GM12878 (cell line): ENCODE measurements around the gene MYO1H. TPM values are rescaled to one million over a fixed set of nuclear protein-coding genes. Genes with fewer than 3 reads are reported as not detected.

ENCODE experiments used
- ATAC-seq: fragments of 200-7000 bp; cut with Tn5 transposase; 3 replicates; pipeline ENCODE4 v1.9.1; 2020; ENCODE audit warnings: mild to moderate bottlenecking, moderate library complexity
- BruUV-seq: library from RNA; stranded (reverse); fragments of 400-500 nt; replicated peaks from 2 replicates; lab custom pipeline; 2021; lab: Mats Ljungman, UMichigan
- CTCF ChIA-PET: fragments of 300-600 bp; sonication (Branson Sonifier 250); formaldehyde crosslinking; extraction: SDS; loops from one replicate; lab custom pipeline; 2021; ENCODE audit warnings: inconsistent platforms; lab: Yijun Ruan, JAX
- POLR2A ChIA-PET: fragments of 350-600 bp; formaldehyde crosslinking; extraction: SDS; loops from one replicate; lab custom pipeline; 2021; ENCODE audit warnings: inconsistent platforms; lab: Charles Lee
- RAD21 ChIA-PET: fragments of 300-600 bp; sonication (Branson Sonifier 250); formaldehyde crosslinking; loops from one replicate; lab custom pipeline; 2023; ENCODE audit warnings: antibody characterized with exemption; ENCODE audit not compliant: unreplicated experiment; lab: Charles Lee
- SMC1A ChIA-PET: fragments of 300-600 bp; sonication (Branson Sonifier 250); formaldehyde crosslinking; loops from one replicate; lab custom pipeline; 2023; ENCODE audit not compliant: unreplicated experiment, uncharacterized antibody; lab: Charles Lee
- DNase-seq: peaks from one replicate; pipeline ENCODE4 v3.0.0-alpha.2; 2011; ENCODE audit warnings: low read depth, low spot score
- FAIRE-seq: peaks from 3 replicates; lab custom pipeline; 2011; peaks lifted over from hg19 to GRCh38; lab: Jason Lieb, UNC
- H2AFZ ChIP-seq: 2 replicates; pipeline ENCODE4 v1.6.0; 2011; ENCODE audit warnings: low read depth, low read length, control low read depth; ENCODE audit not compliant: control insufficient read depth
- H3K27ac ChIP-seq: 2 replicates; pipeline ENCODE4 v1.5.1; 2011; ENCODE audit warnings: control low read depth; ENCODE audit not compliant: control insufficient read depth, insufficient read depth
- H3K27me3 ChIP-seq, 2 experiments: replicated peaks in 1 of 2; 2 replicates each; pipeline versions ENCODE4 v1.6.0 to v1.6.1; 2011; ENCODE audit warnings: low read length in 1 of 2; ENCODE audit not compliant: control insufficient read depth in 2 of 2, insufficient read depth in 2 of 2
- H3K36me3 ChIP-seq, 2 experiments: 2 replicates each; pipeline ENCODE4 v1.5.1; 2011; ENCODE audit warnings: low read length in 1 of 2; ENCODE audit not compliant: control insufficient read depth in 2 of 2, insufficient read depth in 2 of 2
- H3K4me1 ChIP-seq: 2 replicates; pipeline ENCODE4 v1.6.1; 2011; ENCODE audit warnings: mild to moderate bottlenecking, low read length, moderate library complexity, mixed read lengths; ENCODE audit not compliant: control insufficient read depth, insufficient read depth
- H3K4me2 ChIP-seq: 2 replicates; pipeline ENCODE4 v1.6.0; 2011; ENCODE audit warnings: control low read depth; ENCODE audit not compliant: control insufficient read depth, insufficient read depth
- H3K4me3 ChIP-seq: fragments of 200-600 bp; sonication (generic); 2 replicates; pipeline ENCODE4 v1.5.1; 2016
- H3K79me2 ChIP-seq: 2 replicates; pipeline ENCODE4 v1.6.0; 2011; ENCODE audit warnings: low read length; ENCODE audit not compliant: control insufficient read depth, insufficient read depth
- H3K9ac ChIP-seq: 2 replicates; pipeline ENCODE4 v1.8.0; 2011; ENCODE audit warnings: low read length, control low read depth, mixed read lengths; ENCODE audit not compliant: control insufficient read depth, insufficient read depth
- H3K9me3 ChIP-seq: replicated peaks from 3 replicates; pipeline ENCODE4 v1.5.1; 2011; ENCODE audit warnings: mild to moderate bottlenecking, low read length; ENCODE audit not compliant: control insufficient read depth, insufficient read depth
- H4K20me1 ChIP-seq: 2 replicates; pipeline ENCODE4 v1.6.0; 2011; ENCODE audit not compliant: control insufficient read depth, insufficient read depth
- BCLAF1 ChIP-seq: fragments of 450-650 bp; IDR thresholded peaks from 2 replicates; pipeline ENCODE4 v1.6.1; 2017; ENCODE audit warnings: antibody characterized with exemption, mild to moderate bottlenecking, moderate library complexity
- EED ChIP-seq: sonication (generic); IDR thresholded peaks from 2 replicates; pipeline ENCODE4 v1.6.1; 2016; ENCODE audit warnings: antibody characterized with exemption, low read depth
- FOS ChIP-seq: IDR thresholded peaks from 3 replicates; pipeline ENCODE4 v1.6.1; 2011; ENCODE audit warnings: borderline replicate concordance; ENCODE audit not compliant: insufficient read length; ENCODE audit errors: extremely low read depth
- HDAC2 ChIP-seq: fragments of 200-600 bp; sonication (generic); IDR thresholded peaks from 2 replicates; pipeline ENCODE4 v1.6.1; 2017
- NBN ChIP-seq: fragments of 450-650 bp; IDR thresholded peaks from 2 replicates; pipeline ENCODE4 v1.6.1; 2016
- NR2C1 ChIP-seq: fragments of 450-650 bp; IDR thresholded peaks from 2 replicates; pipeline ENCODE4 v1.6.1; 2017; ENCODE audit warnings: antibody characterized with exemption, mild to moderate bottlenecking, moderate library complexity
- PBX3 ChIP-seq: IDR thresholded peaks from 2 replicates; pipeline ENCODE4 v1.6.1; 2011; ENCODE audit warnings: mild to moderate bottlenecking, low read depth, low read length, moderate library complexity; ENCODE audit not compliant: insufficient replicate concordance
- POU2F2 ChIP-seq: IDR thresholded peaks from 3 replicates; pipeline ENCODE4 v1.6.1; 2011; ENCODE audit warnings: low read depth, mild to moderate bottlenecking, low read length, borderline replicate concordance
- RUNX3 ChIP-seq: IDR thresholded peaks from 2 replicates; pipeline ENCODE4 v1.6.1; 2012; ENCODE audit warnings: low read length, inconsistent platforms
- SKIL ChIP-seq: fragments of 450-650 bp; IDR thresholded peaks from 2 replicates; pipeline ENCODE4 v1.6.1; 2017; ENCODE audit warnings: mild to moderate bottlenecking, low read depth, inconsistent platforms; ENCODE audit not compliant: poor library complexity, severe bottlenecking
- TBL1XR1 ChIP-seq: IDR thresholded peaks from 2 replicates; pipeline ENCODE4 v1.6.1; 2012; ENCODE audit warnings: low read depth, low read length, improper control_type of control experiment
- ZBTB4 ChIP-seq: fragments of 450-650 bp; formaldehyde crosslinking; IDR thresholded peaks from 2 replicates; pipeline ENCODE4 v1.4.0; 2022; ENCODE audit warnings: mild to moderate bottlenecking, moderate library complexity
- ZNF274 ChIP-seq: IDR thresholded peaks from one replicate; pipeline ENCODE4 v1.8.0; 2011; ENCODE audit not compliant: insufficient read length, insufficient read depth
- in situ Hi-C: fragments of 300-500 bp; cut with MboI; formaldehyde crosslinking; loops from 9 replicates; pipeline ENCODE4 v1.14.3; 2018; ENCODE audit warnings: mixed read lengths
- intact Hi-C: fragments of 100-400 bp; cut with micrococcal nuclease; formaldehyde crosslinking; loops from one replicate; pipeline ENCODE4 v1.14.2; 2022; ENCODE audit not compliant: unreplicated experiment
- polyA plus RNA-seq, 11 experiments: library from polyadenylated mRNA; depleted of rRNA in 4 of 11; unstranded in 6 of 11; stranded (reverse) in 5 of 11; fragments of >200 nt; fragmentation: Nextera tagmentation in 4 of 11; fragmentation: Illumina TruSeq in 1 of 11; extraction: Ambion mirVana in 4 of 11; extraction: Trizol in 1 of 11; gene quantifications; 1 replicate in 1 of 11; 2 replicates in 10 of 11; pipeline versions ENCODE4 v1.2.1 to v1.2.3, GENCODE V29; 2011 to 2016; ENCODE audit warnings: inconsistent platforms in 2 of 11, missing spikeins in 2 of 11, low read depth in 1 of 11
- total RNA-seq, 4 experiments: library from RNA; depleted of rRNA in 3 of 4; stranded (reverse); fragments of >200 nt in 3 of 4; fragmentation: Illumina TruSeq in 1 of 4; extraction: Trizol in 1 of 4; gene quantifications; 2 replicates each; pipeline versions ENCODE4 v1.2.1 to v1.2.3, GENCODE V29; 2013 to 2021

MYO1H gene
- total and polyA plus RNA-seq, 10 of the 15 experiments (the other 5 are each of a cell fraction or from before 2014, with no cell fraction given): 0.05 TPM; not detected in 9

- H3K4me3 ChIP-seq: no peak overlapping the region
- no peaks in the 10 kb centered on the region for H4K20me1 ChIP-seq
- intact Hi-C loops (no loop called here), in situ Hi-C loops (no loop called here)
- no peak overlapping the region for H2AFZ ChIP-seq
- no peak for ATAC-seq
- no peaks in the 10 kb centered on the region for H3K4me1 ChIP-seq
- H3K36me3 ChIP-seq: peaks cover 0 to 13% of the 10 kb centered on the region in 2 experiments
- H3K9ac ChIP-seq: no peak overlapping the region
- no peaks in the 10 kb centered on the region for H3K9me3 ChIP-seq
- no peak overlapping the region for H3K4me2 ChIP-seq
- ChIA-PET SMC1A (no interaction called here), RAD21 (no interaction called here), POLR2A (interaction anchor here (1.5 kb wide), 1 partner anchor 10 kb away, joined by 3 read pairs; no protein-coding TSS in a partner anchor), CTCF (interaction anchor here (0.9 to 1.0 kb wide), 2 partner anchors 60 to 313 kb away, joined by 4 read pairs; no protein-coding TSS in a partner anchor)
- H3K27me3 ChIP-seq: no peaks in the 10 kb centered on the region
- TF ChIP-seq NBN: no peak
- no peak for TF ChIP-seq SKIL
- TF ChIP-seq ZBTB4 (CRISPR knock-in tag): no peak
- no peak for TF ChIP-seq POU2F2
- TF ChIP-seq RUNX3: no peak
- no peak for TF ChIP-seq HDAC2
- TF ChIP-seq EED: no peak
- no peak for TF ChIP-seq TBL1XR1
- no peak for TF ChIP-seq NR2C1
- no peak for TF ChIP-seq PBX3
- TF ChIP-seq FOS: no peak
- no peak for TF ChIP-seq ZNF274
- TF ChIP-seq BCLAF1: no peak
- no peak overlapping the region for H3K27ac ChIP-seq
- BruUV-seq: no TSS peak
- no peaks in the 10 kb centered on the region for H3K79me2 ChIP-seq
- FAIRE-seq: no peak
- no peak for DNase-seq
These were observed 145.4 kb downstream of the MYO1H start for GRCh38 chr12:109493090-109493489.
